Natural killer cell treated with Interleukin-12 subunit alpha and Interleukin-12 subunit beta and Interleukin-15 and Interleukin-18, amount 100 ng/mL, for 72 hours (primary cell): ENCODE results near the gene DLAT. TPM values are rescaled to one million over a fixed set of nuclear protein-coding genes. Genes with fewer than 3 reads are reported as not detected.

Experiments used
- ATAC-seq, 2 donors: fragments of 150-1000 bp; cut with Tn5 transposase in 1 of 2; sonication (Bioruptor Pico), chemical (Tn5 transposase) in 1 of 2; 2 replicates each; pipeline ENCODE4 v1.10.0; 2021
- DNase-seq: peaks from one replicate; pipeline ENCODE4 v3.0.0; 2022; ENCODE audit warnings: low spot score
- H3K27ac Mint-ChIP-seq, 2 donors: 1 replicate in 1 of 2; 2 replicates in 1 of 2; pipeline ENCODE4 v1.8.0; 2022; ENCODE audit warnings: mixed read lengths in 2 of 2, mild to moderate bottlenecking in 1 of 2, moderate library complexity in 1 of 2
- H3K27me3 Mint-ChIP-seq, 2 donors: 1 replicate in 1 of 2; 2 replicates in 1 of 2; pipeline ENCODE4 v1.8.0; 2022; ENCODE audit warnings: mixed read lengths in 2 of 2
- H3K36me3 Mint-ChIP-seq: one replicate; pipeline ENCODE4 v1.8.0; 2022; ENCODE audit warnings: mixed read lengths
- H3K4me1 Mint-ChIP-seq, 2 donors: 1 replicate in 1 of 2; 2 replicates in 1 of 2; pipeline ENCODE4 v1.8.0; 2022; ENCODE audit warnings: low read depth in 2 of 2, mixed read lengths in 2 of 2, mild to moderate bottlenecking in 1 of 2
- H3K4me3 Mint-ChIP-seq: one replicate; pipeline ENCODE4 v1.8.0; 2022; ENCODE audit warnings: mixed read lengths
- H3K9me3 Mint-ChIP-seq: 2 replicates; pipeline ENCODE4 v1.8.0; 2022; ENCODE audit warnings: mixed read lengths
- total RNA-seq, 2 donors: library from RNA; stranded (reverse); gene quantifications; one replicate each; pipeline ENCODE4 v1.2.3, GENCODE V29; 2022

The DLAT gene
- total RNA-seq, 2 donors from 2014 or later: 37.3 to 40.9 TPM

DNA sequence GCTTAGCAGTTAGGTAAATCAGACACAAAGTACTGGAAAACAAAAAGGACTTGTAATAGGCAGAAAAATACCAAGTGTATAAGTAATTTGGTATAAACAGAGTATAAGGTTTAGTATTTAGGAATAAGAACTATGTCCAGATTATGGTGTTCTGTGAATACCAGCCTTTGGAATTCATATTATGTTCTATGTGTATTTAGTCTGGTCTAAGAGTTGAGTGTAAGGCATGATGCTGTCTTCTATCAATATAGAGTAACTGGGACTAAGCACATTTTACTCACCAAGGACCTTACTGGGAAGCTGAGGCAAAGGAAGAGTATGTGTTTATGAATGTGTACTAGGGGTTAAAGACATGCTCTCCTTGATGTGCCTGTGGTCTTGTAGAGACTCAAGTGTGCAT is 71.0 kb downstream of the DLAT start:
- DNase-seq (no peak), ATAC-seq (no peak)
- no peaks in the 10 kb centered on the region for H3K9me3 Mint-ChIP-seq
- no peaks in the 10 kb centered on the region for H3K27me3 Mint-ChIP-seq
- H3K36me3 Mint-ChIP-seq: peaks cover 17% of the 10 kb centered on the region
- no peak overlapping the region for H3K27ac Mint-ChIP-seq
- H3K4me3 Mint-ChIP-seq: no peak overlapping the region
- H3K4me1 Mint-ChIP-seq: peaks cover 3 to 4% of the 10 kb centered on the region in 2 donors

DNA sequence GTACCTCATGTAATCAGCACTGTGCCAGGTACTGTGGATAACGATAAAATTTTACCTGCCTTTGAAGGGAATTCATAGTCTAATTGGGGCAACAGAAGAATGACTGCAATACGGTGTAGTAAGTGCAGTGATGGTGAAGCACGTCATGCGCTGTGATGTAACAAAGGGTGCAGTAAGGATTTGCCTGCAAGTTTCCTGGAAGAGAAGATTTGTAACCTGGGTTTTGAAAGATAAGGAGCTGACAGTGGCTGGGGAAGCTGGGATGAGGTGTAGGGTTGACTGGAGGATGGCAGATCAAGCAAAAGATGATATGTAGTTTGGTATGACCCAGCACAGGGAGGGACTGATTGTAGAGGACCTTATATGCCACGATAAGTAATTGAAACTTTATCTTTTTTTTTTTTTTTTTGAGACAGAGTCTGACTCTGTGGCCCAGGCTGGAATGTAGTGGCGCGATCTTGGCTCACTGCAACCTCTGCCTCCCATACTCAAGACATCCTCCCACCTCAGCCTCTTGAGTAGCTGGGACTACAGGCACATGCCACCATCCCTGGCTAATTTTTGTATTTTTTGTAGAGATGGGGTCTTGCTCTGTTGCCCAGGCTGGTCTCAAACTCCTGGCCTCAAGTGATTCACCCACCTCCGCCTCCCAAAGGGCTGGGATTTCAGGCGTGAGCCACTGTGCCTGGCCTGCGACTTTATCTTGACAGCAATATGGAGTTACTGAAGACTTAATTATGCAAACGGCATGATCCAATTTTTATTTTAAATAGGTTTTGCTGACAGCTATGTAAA is 72.7 kb downstream of the DLAT start:
- peaks cover 5% of the 10 kb centered on the region for H3K36me3 Mint-ChIP-seq
- peaks cover 0 to 3% of the 10 kb centered on the region in 2 donors for H3K4me1 Mint-ChIP-seq
- H3K4me3 Mint-ChIP-seq: no peak overlapping the region
- H3K9me3 Mint-ChIP-seq: no peaks in the 10 kb centered on the region
- H3K27ac Mint-ChIP-seq: no peak overlapping the region
- ATAC-seq (no peak), DNase-seq (no peak)
- H3K27me3 Mint-ChIP-seq: no peaks in the 10 kb centered on the region

DNA sequence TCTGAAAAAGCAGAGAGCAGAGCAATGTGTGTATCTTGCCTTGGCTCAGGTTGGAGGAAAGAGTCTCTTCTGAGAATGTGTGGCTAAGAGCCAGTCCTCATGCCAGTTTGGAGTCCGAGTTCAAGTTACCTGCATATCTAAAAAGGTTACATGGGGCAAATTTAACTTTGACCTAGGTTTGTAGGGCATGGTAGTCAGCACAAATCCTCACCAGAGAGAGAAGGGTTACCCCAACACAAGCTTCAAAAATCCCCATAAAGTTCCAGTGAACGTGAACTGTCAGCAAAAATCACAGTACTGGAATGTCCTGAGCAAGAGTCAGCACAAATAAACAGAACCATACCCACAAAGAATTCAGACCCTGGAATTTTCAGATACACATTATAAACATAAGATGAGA is 75.3 kb downstream of the DLAT start:
- no peak for ATAC-seq
- no peaks in the 10 kb centered on the region for H3K9me3 Mint-ChIP-seq

GRCh38 chr11:112103446-112103845 is 78.2 kb downstream of the DLAT start:
- ATAC-seq (no peak), DNase-seq (no peak)
- Mint-ChIP-seq H3K4me3 (no peak overlapping the region), H3K4me1 (no peaks in the 10 kb centered on the region), H3K27ac (no peak overlapping the region), H3K9me3 (no peaks in the 10 kb centered on the region), H3K27me3 (no peaks in the 10 kb centered on the region), H3K36me3 (no peaks in the 10 kb centered on the region)

More for the DNA sequence above, 75.3 kb downstream of the DLAT start:
- Mint-ChIP-seq H3K4me3 (no peak overlapping the region), H3K27ac (no peak overlapping the region), H3K4me1 (peaks cover 0 to 3% of the 10 kb centered on the region in 2 donors), H3K36me3 (peaks cover 5% of the 10 kb centered on the region), H3K27me3 (no peaks in the 10 kb centered on the region)
- no peak for DNase-seq

DNA sequence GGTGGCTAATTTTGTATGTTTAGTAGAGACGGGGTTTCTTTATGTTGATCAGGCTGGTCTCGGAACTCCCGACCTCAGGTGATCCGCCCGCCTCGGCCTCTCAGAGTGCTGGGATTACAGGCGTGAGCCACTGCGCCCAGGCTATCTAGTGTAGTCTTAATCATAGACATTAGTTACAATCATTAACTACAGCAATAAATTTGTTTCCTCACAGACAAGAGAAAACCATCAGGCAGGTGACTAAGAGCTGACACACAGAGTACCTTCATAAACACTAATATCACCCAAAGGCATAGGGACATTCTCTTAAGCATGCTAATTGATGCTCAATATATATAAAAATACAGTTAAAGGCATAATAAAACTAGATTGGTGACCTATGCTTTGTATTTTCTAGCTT is 80.9 kb downstream of the DLAT start:
- Mint-ChIP-seq H3K36me3 (no peaks in the 10 kb centered on the region), H3K27ac (no peak overlapping the region), H3K4me3 (no peak overlapping the region), H3K9me3 (no peaks in the 10 kb centered on the region), H3K4me1 (no peaks in the 10 kb centered on the region), H3K27me3 (no peaks in the 10 kb centered on the region)
- ATAC-seq: no peak
- no peak for DNase-seq

Other genes starting within 250 kb of the DLAT start
- gene ALG9, start 153.8 kb upstream of the DLAT start, total RNA-seq: 10 to 100 TPM; 32.0 to 43.5 TPM
- gene FDXACB1, start 146.2 kb upstream of the DLAT start, total RNA-seq: 1 to 10 TPM; 6.2 to 7.9 TPM
- gene CFAP68, start 145.9 kb upstream of the DLAT start, total RNA-seq: 10 to 100 TPM in 1 of 2 donors, 1 to 10 TPM in 1; 8.4 to 11.8 TPM
- gene CRYAB, start 113.6 kb upstream of the DLAT start, total RNA-seq: not detected
- gene HSPB2, start 112.7 kb upstream of the DLAT start, total RNA-seq: not detected
- not detected for gene C11orf52, start 106.5 kb upstream of the DLAT start, total RNA-seq
- gene DIXDC1, start 88.1 kb upstream of the DLAT start, total RNA-seq: 1 to 10 TPM in 1 of 2 donors, under 1 TPM in 1; 0.45 to 7.3 TPM
- under 1 TPM in 1 of 2 donors, not detected in 1; 0.48 TPM for gene PIH1D2, start 48.6 kb downstream of the DLAT start, total RNA-seq
- gene NKAPD1, start 48.9 kb downstream of the DLAT start, total RNA-seq: 10 to 100 TPM; 15.8 to 21.1 TPM
- 10 to 100 TPM; 54.6 to 71.1 TPM for gene TIMM8B, start 61.3 kb downstream of the DLAT start, total RNA-seq
- 10 to 100 TPM; 71.2 to 82.3 TPM for gene SDHD, start 61.5 kb downstream of the DLAT start, total RNA-seq
- 1 to 10 TPM; 1.3 to 4.6 TPM for gene IL18, start 138.7 kb downstream of the DLAT start, total RNA-seq
- gene TEX12, start 142.0 kb downstream of the DLAT start, total RNA-seq: under 1 TPM in 1 of 2 donors, not detected in 1; 0.62 TPM
- 1 to 10 TPM; 1.4 to 4.5 TPM for gene BCO2, start 150.1 kb downstream of the DLAT start, total RNA-seq
- 10 to 100 TPM; 36.2 to 36.8 TPM for gene PTS, start 201.0 kb downstream of the DLAT start, total RNA-seq
- gene PLET1, start 235.5 kb downstream of the DLAT start, total RNA-seq: not detected